ENCODE measurements around the gene CHCHD2. TPM values are rescaled to one million over a fixed set of nuclear protein-coding genes. Genes with fewer than 3 reads are reported as not detected.
A peak's percentile ranks its signal among the peaks of the same experiment; 100 is the strongest.

CHCHD2 gene
- total and polyA plus RNA-seq, 2 of the 13 experiments (the other 11 are each of a cell fraction or from before 2014, with no cell fraction given), result 330 to 572 TPM

DNA sequence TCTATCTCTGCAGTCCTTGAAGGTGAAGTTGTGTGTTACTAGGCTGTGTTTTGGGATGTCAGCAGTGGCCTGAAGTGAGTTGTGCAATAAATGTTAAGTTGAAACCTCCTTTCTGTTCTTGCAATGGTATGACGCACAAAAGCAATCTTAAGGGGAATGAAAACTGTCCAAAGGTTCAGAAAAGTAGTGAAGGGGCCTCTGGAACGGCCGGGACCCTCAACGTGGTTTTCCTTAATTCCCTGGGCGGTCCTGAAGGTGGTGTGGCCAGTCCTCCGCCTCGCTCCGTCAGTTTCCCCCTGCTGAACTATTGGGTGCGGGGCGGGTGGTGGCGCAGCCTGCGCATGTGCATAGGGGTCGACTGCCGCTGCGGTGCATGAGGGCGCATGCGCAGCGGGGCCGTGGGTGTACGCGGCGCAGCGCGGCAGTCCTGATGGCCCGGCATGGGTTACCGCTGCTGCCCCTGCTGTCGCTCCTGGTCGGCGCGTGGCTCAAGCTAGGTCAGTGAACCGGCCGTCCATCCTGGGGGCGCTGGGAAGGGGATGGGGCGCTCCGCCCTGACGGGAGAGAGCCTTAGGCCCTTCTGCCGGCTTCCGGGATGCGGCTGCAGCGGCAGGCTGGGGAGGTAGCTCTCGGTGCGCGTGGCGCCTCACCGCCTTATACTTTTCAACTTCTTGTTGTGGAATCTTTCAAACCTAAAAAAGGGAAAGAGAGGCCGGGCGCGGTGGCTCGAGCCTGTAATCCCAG lies 42.2 kb downstream of the CHCHD2 start, which contains the start of gene SUMF2 (continued):
- TF ChIP-seq TBX3 (IDR thresholded peaks at IDR 0.05; ENCODE audit: borderline replicate concordance) (no peak), GFI1 (CRISPR knock-in tag; IDR thresholded peaks at IDR 0.05; ENCODE audit: borderline replicate concordance) (no peak), MAFF (IDR thresholded peaks at IDR 0.05; ENCODE audit: low read depth, low read length) (no peak), ZNF572 (CRISPR knock-in tag; IDR thresholded peaks at IDR 0.05) (no peak), ZNF547 (CRISPR knock-in tag; IDR thresholded peaks at IDR 0.05) (peak; percentile 88), MTF1 (CRISPR knock-in tag; IDR thresholded peaks at IDR 0.05) (no peak), MBNL3 (CRISPR knock-in tag; conservative IDR thresholded peaks at IDR 0.05) (no peak), MAFG (CRISPR knock-in tag; IDR thresholded peaks at IDR 0.05) (no peak), KLF9 (CRISPR knock-in tag; IDR thresholded peaks at IDR 0.05; ENCODE audit: low read depth) (no peak), ZNF639 (CRISPR knock-in tag; conservative IDR thresholded peaks at IDR 0.05) (no peak), ARNTL (CRISPR knock-in tag; IDR thresholded peaks at IDR 0.05) (no peak), CHCHD3 (CRISPR knock-in tag; IDR thresholded peaks at IDR 0.05) (no peak), SIN3A (IDR thresholded peaks at IDR 0.05; ENCODE audit: borderline replicate concordance, low read depth, low read length) (peak; percentile 77; the same call in 1 of the 2 replicates), PCBP2 (optimal IDR thresholded peaks at IDR 0.05; ENCODE audit: low read depth, low read length, poor library complexity, severe bottlenecking) (no peak), CENPX (CRISPR knock-in tag; IDR thresholded peaks at IDR 0.05) (no peak)
- TF ChIP-seq, protein P1, sequence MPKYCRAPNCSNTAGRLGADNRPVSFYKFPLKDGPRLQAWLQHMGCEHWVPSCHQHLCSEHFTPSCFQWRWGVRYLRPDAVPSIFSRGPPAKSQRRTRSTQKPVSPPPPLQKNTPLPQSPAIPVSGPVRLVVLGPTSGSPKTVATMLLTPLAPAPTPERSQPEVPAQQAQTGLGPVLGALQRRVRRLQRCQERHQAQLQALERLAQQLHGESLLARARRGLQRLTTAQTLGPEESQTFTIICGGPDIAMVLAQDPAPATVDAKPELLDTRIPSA (CRISPR knock-in tag; IDR thresholded peaks at IDR 0.05; ENCODE audit: borderline replicate concordance), result peak; percentile 83; the same call in 1 of the 2 replicates
- TF ChIP-seq, protein P2, sequence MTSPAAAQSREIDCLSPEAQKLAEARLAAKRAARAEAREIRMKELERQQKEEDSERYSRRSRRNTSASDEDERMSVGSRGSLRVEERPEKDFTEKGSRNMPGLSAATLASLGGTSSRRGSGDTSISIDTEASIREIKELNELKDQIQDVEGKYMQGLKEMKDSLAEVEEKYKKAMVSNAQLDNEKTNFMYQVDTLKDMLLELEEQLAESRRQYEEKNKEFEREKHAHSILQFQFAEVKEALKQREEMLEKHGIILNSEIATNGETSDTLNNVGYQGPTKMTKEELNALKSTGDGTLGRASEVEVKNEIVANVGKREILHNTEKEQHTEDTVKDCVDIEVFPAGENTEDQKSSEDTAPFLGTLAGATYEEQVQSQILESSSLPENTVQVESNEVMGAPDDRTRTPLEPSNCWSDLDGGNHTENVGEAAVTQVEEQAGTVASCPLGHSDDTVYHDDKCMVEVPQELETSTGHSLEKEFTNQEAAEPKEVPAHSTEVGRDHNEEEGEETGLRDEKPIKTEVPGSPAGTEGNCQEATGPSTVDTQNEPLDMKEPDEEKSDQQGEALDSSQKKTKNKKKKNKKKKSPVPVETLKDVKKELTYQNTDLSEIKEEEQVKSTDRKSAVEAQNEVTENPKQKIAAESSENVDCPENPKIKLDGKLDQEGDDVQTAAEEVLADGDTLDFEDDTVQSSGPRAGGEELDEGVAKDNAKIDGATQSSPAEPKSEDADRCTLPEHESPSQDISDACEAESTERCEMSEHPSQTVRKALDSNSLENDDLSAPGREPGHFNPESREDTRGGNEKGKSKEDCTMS (CRISPR knock-in tag; conservative IDR thresholded peaks at IDR 0.05), result no peak
- TF ChIP-seq, protein P3, sequence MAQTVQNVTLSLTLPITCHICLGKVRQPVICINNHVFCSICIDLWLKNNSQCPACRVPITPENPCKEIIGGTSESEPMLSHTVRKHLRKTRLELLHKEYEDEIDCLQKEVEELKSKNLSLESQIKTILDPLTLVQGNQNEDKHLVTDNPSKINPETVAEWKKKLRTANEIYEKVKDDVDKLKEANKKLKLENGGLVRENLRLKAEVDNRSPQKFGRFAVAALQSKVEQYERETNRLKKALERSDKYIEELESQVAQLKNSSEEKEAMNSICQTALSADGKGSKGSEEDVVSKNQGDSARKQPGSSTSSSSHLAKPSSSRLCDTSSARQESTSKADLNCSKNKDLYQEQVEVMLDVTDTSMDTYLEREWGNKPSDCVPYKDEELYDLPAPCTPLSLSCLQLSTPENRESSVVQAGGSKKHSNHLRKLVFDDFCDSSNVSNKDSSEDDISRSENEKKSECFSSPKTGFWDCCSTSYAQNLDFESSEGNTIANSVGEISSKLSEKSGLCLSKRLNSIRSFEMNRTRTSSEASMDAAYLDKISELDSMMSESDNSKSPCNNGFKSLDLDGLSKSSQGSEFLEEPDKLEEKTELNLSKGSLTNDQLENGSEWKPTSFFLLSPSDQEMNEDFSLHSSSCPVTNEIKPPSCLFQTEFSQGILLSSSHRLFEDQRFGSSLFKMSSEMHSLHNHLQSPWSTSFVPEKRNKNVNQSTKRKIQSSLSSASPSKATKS (CRISPR knock-in tag; IDR thresholded peaks at IDR 0.05), result no peak
- TF ChIP-seq, protein P4, sequence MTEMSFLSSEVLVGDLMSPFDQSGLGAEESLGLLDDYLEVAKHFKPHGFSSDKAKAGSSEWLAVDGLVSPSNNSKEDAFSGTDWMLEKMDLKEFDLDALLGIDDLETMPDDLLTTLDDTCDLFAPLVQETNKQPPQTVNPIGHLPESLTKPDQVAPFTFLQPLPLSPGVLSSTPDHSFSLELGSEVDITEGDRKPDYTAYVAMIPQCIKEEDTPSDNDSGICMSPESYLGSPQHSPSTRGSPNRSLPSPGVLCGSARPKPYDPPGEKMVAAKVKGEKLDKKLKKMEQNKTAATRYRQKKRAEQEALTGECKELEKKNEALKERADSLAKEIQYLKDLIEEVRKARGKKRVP (CRISPR knock-in tag; IDR thresholded peaks at IDR 0.05), result peak in 1 of 2 experiments; percentile 19; a peak in 1 of 4 replicates
- TF ChIP-seq, protein P5, sequence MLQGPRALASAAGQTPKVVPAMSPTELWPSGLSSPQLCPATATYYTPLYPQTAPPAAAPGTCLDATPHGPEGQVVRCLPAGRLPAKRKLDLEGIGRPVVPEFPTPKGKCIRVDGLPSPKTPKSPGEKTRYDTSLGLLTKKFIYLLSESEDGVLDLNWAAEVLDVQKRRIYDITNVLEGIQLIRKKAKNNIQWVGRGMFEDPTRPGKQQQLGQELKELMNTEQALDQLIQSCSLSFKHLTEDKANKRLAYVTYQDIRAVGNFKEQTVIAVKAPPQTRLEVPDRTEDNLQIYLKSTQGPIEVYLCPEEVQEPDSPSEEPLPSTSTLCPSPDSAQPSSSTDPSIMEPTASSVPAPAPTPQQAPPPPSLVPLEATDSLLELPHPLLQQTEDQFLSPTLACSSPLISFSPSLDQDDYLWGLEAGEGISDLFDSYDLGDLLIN (CRISPR knock-in tag; IDR thresholded peaks at IDR 0.05; ENCODE audit: borderline replicate concordance), result no peak

All from HepG2 (cell line).